PC-3 (cell line): ENCODE data around the gene LCORL. TPM values are rescaled to one million over a fixed set of nuclear protein-coding genes. Genes with fewer than 3 reads are reported as not detected.

Experiments used
- ATAC-seq: fragments of 200-7000 bp; cut with Tn5 transposase; 2 replicates; pipeline ENCODE4 v1.9.1; 2020; ENCODE audit warnings: mild to moderate bottlenecking, moderate library complexity
- BruUV-seq: library from RNA; stranded (reverse); fragments of 400-500 nt; replicated peaks from 2 replicates; lab custom pipeline; 2021; lab: Mats Ljungman, UMichigan
- CTCF ChIA-PET: fragments of 300-600 bp; sonication (Branson Sonifier 250); formaldehyde crosslinking; loops from one replicate; lab custom pipeline; 2022; ENCODE audit warnings: antibody characterized with exemption; lab: Charles Lee
- POLR2A ChIA-PET: fragments of 300-600 bp; sonication (Branson Sonifier 250); formaldehyde crosslinking; loops from one replicate; lab custom pipeline; 2022; ENCODE audit warnings: antibody characterized with exemption; ENCODE audit not compliant: unreplicated experiment; lab: Charles Lee
- DNase-seq: peaks from one replicate; pipeline ENCODE4 v3.0.0-alpha.2; 2015
- H2AFZ ChIP-seq: fragments of 300-600 bp; sonication (generic); 2 replicates; pipeline ENCODE4 v1.6.0; 2016; ENCODE audit warnings: antibody characterized with exemption, low read length
- H3F3A ChIP-seq: fragments of 300-600 bp; sonication (generic); one replicate; pipeline ENCODE4 v1.6.0; 2017; ENCODE audit warnings: antibody characterized with exemption, low read length, control low read depth, mild to moderate bottlenecking; ENCODE audit not compliant: unreplicated experiment
- H3K27ac ChIP-seq: fragments of 300-600 bp; sonication (generic); 2 replicates; pipeline ENCODE4 v1.5.1; 2016; ENCODE audit warnings: mild to moderate bottlenecking, low read length
- H3K27me3 ChIP-seq: fragments of 300-600 bp; sonication (generic); 2 replicates; pipeline ENCODE4 v1.6.1; 2016; ENCODE audit warnings: low read length, mixed read lengths
- H3K36me3 ChIP-seq: fragments of 300-600 bp; sonication (generic); 2 replicates; pipeline ENCODE4 v1.6.1; 2016; ENCODE audit warnings: low read depth, mixed run types, low read length, mixed read lengths
- H3K4me1 ChIP-seq: fragments of 300-600 bp; sonication (generic); 2 replicates; pipeline ENCODE4 v1.5.1; 2016; ENCODE audit warnings: low read length; ENCODE audit not compliant: insufficient read depth
- H3K4me2 ChIP-seq: fragments of 300-600 bp; sonication (generic); 2 replicates; pipeline ENCODE4 v1.6.0; 2016; ENCODE audit warnings: low read length
- H3K4me3 ChIP-seq: fragments of 300-600 bp; sonication (generic); 2 replicates; pipeline ENCODE4 v1.5.1; 2016; ENCODE audit warnings: mild to moderate bottlenecking, low read length, mixed read lengths
- H3K79me2 ChIP-seq: fragments of 300-600 bp; sonication (generic); 2 replicates; pipeline ENCODE4 v1.6.1; 2017; ENCODE audit warnings: low read length, mixed read lengths
- H3K9ac ChIP-seq: fragments of 300-600 bp; sonication (generic); 2 replicates; pipeline ENCODE4 v1.6.0; 2016; ENCODE audit warnings: mild to moderate bottlenecking, low read length
- H3K9me2 ChIP-seq: fragments of 300-600 bp; sonication (generic); replicated peaks from 2 replicates; pipeline ENCODE4 v1.6.1; 2016; ENCODE audit warnings: mixed run types, low read length, mixed read lengths
- H3K9me3 ChIP-seq: fragments of 300-600 bp; sonication (generic); 2 replicates; pipeline ENCODE4 v1.6.1; 2016; ENCODE audit warnings: low read length, mixed read lengths
- H4K20me1 ChIP-seq: fragments of 300-600 bp; sonication (generic); 2 replicates; pipeline ENCODE4 v1.6.1; 2016; ENCODE audit warnings: low read length, mixed read lengths
- EZH2 ChIP-seq: fragments of 300-600 bp; sonication (generic); IDR thresholded peaks from one replicate; pipeline ENCODE4 v1.6.1; 2017; ENCODE audit warnings: antibody characterized with exemption, mild to moderate bottlenecking, low read length; ENCODE audit not compliant: unreplicated experiment
- EZH2phosphoT487 ChIP-seq: fragments of 300-600 bp; sonication (generic); IDR thresholded peaks from 2 replicates; pipeline ENCODE4 v1.6.1; 2018; ENCODE audit warnings: mild to moderate bottlenecking, antibody characterized with exemption, low read length, borderline replicate concordance
- intact Hi-C: fragments of 100-400 bp; cut with micrococcal nuclease; formaldehyde crosslinking; loops from 2 replicates; pipeline ENCODE4 v1.9.0; 2023
- total RNA-seq: library from RNA; depleted of rRNA; stranded (reverse); fragments of >200 nt; gene quantifications from 2 replicates; pipeline ENCODE4 v1.2.3, GENCODE V29; 2014
- TF ChIP-seq, protein P1 (sequence below): fragments of 300-600 bp; sonication (generic); conservative IDR thresholded peaks from 2 replicates; pipeline ENCODE4 v1.5.1; 2017; ENCODE audit warnings: antibody characterized with exemption, low read depth, mild to moderate bottlenecking, low read length

The LCORL gene
- total RNA-seq, 1 experiment from 2014 or later = 2.9 TPM

GRCh38 chr4:17964576-17964975, 57.0 kb downstream of the LCORL start:
- POLR2A ChIA-PET = no interaction called here

GRCh38 chr4:17962171-17962570, 59.4 kb downstream of the LCORL start:
- ChIA-PET CTCF (no interaction called here), POLR2A (no interaction called here)
- no peak overlapping the region for H3K4me2 ChIP-seq

More at GRCh38 chr4:17964576-17964975, 57.0 kb downstream of the LCORL start:
- H3K4me2 ChIP-seq = no peak overlapping the region
- no TSS peak for BruUV-seq
- no peak overlapping the region for H3K4me3 ChIP-seq
- H3K4me1 ChIP-seq = no peaks in the 10 kb centered on the region
- H4K20me1 ChIP-seq = no peaks in the 10 kb centered on the region
- CTCF ChIA-PET = no interaction called here
- no peaks in the 10 kb centered on the region for H3F3A ChIP-seq
- DNase-seq (no peak), ATAC-seq (no peak)
- no peak for TF ChIP-seq EZH2
- no peak for TF ChIP-seq EZH2phosphoT487
- TF ChIP-seq, protein P1, sequence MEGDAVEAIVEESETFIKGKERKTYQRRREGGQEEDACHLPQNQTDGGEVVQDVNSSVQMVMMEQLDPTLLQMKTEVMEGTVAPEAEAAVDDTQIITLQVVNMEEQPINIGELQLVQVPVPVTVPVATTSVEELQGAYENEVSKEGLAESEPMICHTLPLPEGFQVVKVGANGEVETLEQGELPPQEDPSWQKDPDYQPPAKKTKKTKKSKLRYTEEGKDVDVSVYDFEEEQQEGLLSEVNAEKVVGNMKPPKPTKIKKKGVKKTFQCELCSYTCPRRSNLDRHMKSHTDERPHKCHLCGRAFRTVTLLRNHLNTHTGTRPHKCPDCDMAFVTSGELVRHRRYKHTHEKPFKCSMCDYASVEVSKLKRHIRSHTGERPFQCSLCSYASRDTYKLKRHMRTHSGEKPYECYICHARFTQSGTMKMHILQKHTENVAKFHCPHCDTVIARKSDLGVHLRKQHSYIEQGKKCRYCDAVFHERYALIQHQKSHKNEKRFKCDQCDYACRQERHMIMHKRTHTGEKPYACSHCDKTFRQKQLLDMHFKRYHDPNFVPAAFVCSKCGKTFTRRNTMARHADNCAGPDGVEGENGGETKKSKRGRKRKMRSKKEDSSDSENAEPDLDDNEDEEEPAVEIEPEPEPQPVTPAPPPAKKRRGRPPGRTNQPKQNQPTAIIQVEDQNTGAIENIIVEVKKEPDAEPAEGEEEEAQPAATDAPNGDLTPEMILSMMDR = no peak
- no peak overlapping the region for H3K9ac ChIP-seq
- H3K79me2 ChIP-seq = no peaks in the 10 kb centered on the region
- H3K27ac ChIP-seq = no peak overlapping the region
- no peaks in the 10 kb centered on the region for H3K27me3 ChIP-seq
- no peak overlapping the region for H2AFZ ChIP-seq
- no peaks in the 10 kb centered on the region; the same call in 1 of the 2 replicates for H3K36me3 ChIP-seq
- no peaks in the 10 kb centered on the region for H3K9me2 ChIP-seq
- H3K9me3 ChIP-seq = no peaks in the 10 kb centered on the region
- intact Hi-C loops = no loop called here

GRCh38 chr4:17961249-17961648, 60.3 kb downstream of the LCORL start:
- H3F3A ChIP-seq = no peaks in the 10 kb centered on the region
- H2AFZ ChIP-seq = no peak overlapping the region
- no peaks in the 10 kb centered on the region for H3K36me3 ChIP-seq
- ChIA-PET CTCF (no interaction called here), POLR2A (no interaction called here)
- no peaks in the 10 kb centered on the region for H3K79me2 ChIP-seq
- no peaks in the 10 kb centered on the region for H3K9me2 ChIP-seq
- H3K4me1 ChIP-seq = no peaks in the 10 kb centered on the region
- H3K27me3 ChIP-seq = no peaks in the 10 kb centered on the region
- no peaks in the 10 kb centered on the region for H4K20me1 ChIP-seq
- H3K4me2 ChIP-seq = no peak overlapping the region
- DNase-seq (no peak), ATAC-seq (no peak)
- no TSS peak for BruUV-seq
- TF ChIP-seq EZH2phosphoT487 (no peak), EZH2 (no peak)
- TF ChIP-seq, protein P1 = no peak
- intact Hi-C loops = no loop called here
- H3K27ac ChIP-seq = no peak overlapping the region
- no peak overlapping the region for H3K9ac ChIP-seq
- no peak overlapping the region for H3K4me3 ChIP-seq
- H3K9me3 ChIP-seq = no peaks in the 10 kb centered on the region

More at GRCh38 chr4:17962171-17962570, 59.4 kb downstream of the LCORL start:
- no peak for TF ChIP-seq EZH2phosphoT487
- TF ChIP-seq, protein P1 = no peak
- no peak for TF ChIP-seq EZH2
- Histone ChIP-seq H3K4me1 (no peaks in the 10 kb centered on the region), H3K36me3 (no peaks in the 10 kb centered on the region), H4K20me1 (no peaks in the 10 kb centered on the region), H3K27me3 (no peaks in the 10 kb centered on the region), H3K79me2 (no peaks in the 10 kb centered on the region), H3K27ac (no peak overlapping the region), H3K4me3 (no peak overlapping the region), H3K9ac (no peak overlapping the region), H2AFZ (no peak overlapping the region), H3K9me2 (no peaks in the 10 kb centered on the region), H3F3A (no peaks in the 10 kb centered on the region), H3K9me3 (no peaks in the 10 kb centered on the region)
- intact Hi-C loops = no loop called here
- DNase-seq = no peak
- no TSS peak for BruUV-seq
- no peak for ATAC-seq
